IMR-90 (cell line): Measurements from ENCODE around the gene PRADC1. TPM values are rescaled to one million over a fixed set of nuclear protein-coding genes. Genes with fewer than 3 reads are reported as not detected.
A peak's percentile ranks its signal among the peaks of the same experiment; 100 is the strongest.

ENCODE experiments used
- ATAC-seq: fragments of 200-7000 bp; cut with Tn5 transposase; 2 replicates; pipeline ENCODE4 v1.9.1; 2020; ENCODE audit warnings: low read depth, mild to moderate bottlenecking, moderate library complexity
- BruUV-seq: library from RNA; stranded (reverse); fragments of 400-500 nt; replicated peaks from 2 replicates; lab custom pipeline; 2021; lab: Mats Ljungman, UMichigan
- CTCF ChIA-PET: fragments of 300-600 bp; formaldehyde crosslinking; extraction: SDS; loops from one replicate; lab custom pipeline; 2021; ENCODE audit warnings: antibody characterized with exemption; lab: Yijun Ruan, JAX
- POLR2A ChIA-PET: fragments of 300-600 bp; sonication (Branson Sonifier 250); formaldehyde crosslinking; loops from one replicate; lab custom pipeline; 2022; ENCODE audit warnings: antibody characterized with exemption; ENCODE audit not compliant: unreplicated experiment; lab: Charles Lee
- DNase-seq: peaks from one replicate; pipeline ENCODE4 v3.0.0; 2013
- H2AFZ ChIP-seq: replicated peaks from 2 replicates; pipeline ENCODE3; 2013; ENCODE audit warnings: low read length, mild to moderate bottlenecking; ENCODE audit not compliant: poor library complexity
- H2AK5ac ChIP-seq: 2 replicates; pipeline ENCODE4 v1.6.1; 2013; ENCODE audit warnings: low read depth, low read length, inconsistent platforms
- H2AK9ac ChIP-seq: replicated peaks from 2 replicates; pipeline ENCODE3; 2013; ENCODE audit warnings: mild to moderate bottlenecking, low read depth, low read length, moderate library complexity; ENCODE audit not compliant: poor library complexity
- H2BK120ac ChIP-seq: 2 replicates; pipeline ENCODE4 v1.6.1; 2013; ENCODE audit warnings: low read depth, low read length, inconsistent platforms
- H2BK15ac ChIP-seq: 3 replicates; pipeline ENCODE4 v1.6.1; 2013; ENCODE audit warnings: low read depth, low read length, inconsistent platforms
- H2BK20ac ChIP-seq: 2 replicates; pipeline ENCODE4 v1.6.1; 2013; ENCODE audit warnings: low read depth, mild to moderate bottlenecking, inconsistent platforms, low read length, moderate library complexity
- H2BK5ac ChIP-seq: 2 replicates; pipeline ENCODE4 v1.6.1; 2013; ENCODE audit warnings: mild to moderate bottlenecking, low read depth, low read length, inconsistent platforms; ENCODE audit not compliant: poor library complexity, severe bottlenecking
- H3K14ac ChIP-seq: replicated peaks from 2 replicates; pipeline ENCODE4 v1.6.1; 2013; ENCODE audit warnings: low read depth, low read length, inconsistent platforms
- H3K18ac ChIP-seq: 2 replicates; pipeline ENCODE4 v1.6.1; 2013; ENCODE audit warnings: low read depth, low read length, control low read depth
- H3K23ac ChIP-seq: 2 replicates; pipeline ENCODE4 v1.6.1; 2013; ENCODE audit warnings: low read depth, low read length, inconsistent platforms
- H3K27ac ChIP-seq: 2 replicates; pipeline ENCODE4 v1.5.1; 2013; ENCODE audit warnings: mild to moderate bottlenecking, control low read depth, low read length; ENCODE audit not compliant: insufficient read depth
- H3K27me3 ChIP-seq: 2 replicates; pipeline ENCODE4 v1.6.1; 2013; ENCODE audit warnings: low read length; ENCODE audit not compliant: control insufficient read depth, insufficient read depth
- H3K36me3 ChIP-seq: 2 replicates; pipeline ENCODE4 v1.6.1; 2013; ENCODE audit warnings: low read length, mixed read lengths; ENCODE audit not compliant: control insufficient read depth, insufficient read depth
- H3K4ac ChIP-seq: 2 replicates; pipeline ENCODE4 v1.6.1; 2013; ENCODE audit warnings: low read depth, low read length, inconsistent platforms
- H3K4me1 ChIP-seq: 2 replicates; pipeline ENCODE4 v1.6.1; 2013; ENCODE audit warnings: low read length, mixed read lengths; ENCODE audit not compliant: control insufficient read depth, insufficient read depth
- H3K4me2 ChIP-seq: 2 replicates; pipeline ENCODE4 v1.6.1; 2013; ENCODE audit warnings: low read depth, mild to moderate bottlenecking, control low read depth, low read length, moderate library complexity
- H3K4me3 ChIP-seq: 2 replicates; pipeline ENCODE4 v1.5.1; 2013; ENCODE audit warnings: low read depth, mild to moderate bottlenecking, control low read depth, low read length, moderate library complexity; ENCODE audit not compliant: insufficient read depth
- H3K56ac ChIP-seq: 2 replicates; pipeline ENCODE4 v1.6.1; 2013; ENCODE audit warnings: low read length, inconsistent platforms; ENCODE audit not compliant: insufficient read depth; ENCODE audit errors: extremely low read depth
- H3K79me1 ChIP-seq, 2 experiments: 2 replicates each; pipeline ENCODE4 v1.6.1; 2013; ENCODE audit warnings: low read length in 2 of 2, inconsistent platforms in 1 of 2, low read depth in 1 of 2
- H3K9ac ChIP-seq: 2 replicates; pipeline ENCODE4 v1.6.1; 2013; ENCODE audit warnings: low read depth, low read length, control low read depth
- H3K9me1 ChIP-seq: 2 replicates; pipeline ENCODE4 v1.6.1; 2013; ENCODE audit warnings: low read length, inconsistent platforms; ENCODE audit not compliant: insufficient read depth
- H3K9me3 ChIP-seq: 2 replicates; pipeline ENCODE4 v1.6.1; 2013; ENCODE audit warnings: low read length; ENCODE audit not compliant: control insufficient read depth, insufficient read depth
- H4K20me1 ChIP-seq: 2 replicates; pipeline ENCODE4 v1.6.1; 2013; ENCODE audit warnings: low read length, inconsistent platforms; ENCODE audit not compliant: insufficient read depth
- H4K5ac ChIP-seq: 2 replicates; pipeline ENCODE4 v1.6.1; 2013; ENCODE audit warnings: mild to moderate bottlenecking, low read depth, low read length, control low read depth
- H4K8ac ChIP-seq, 2 experiments: 2 replicates each; pipeline ENCODE4 v1.6.1; 2013; ENCODE audit warnings: low read depth in 2 of 2, low read length in 2 of 2, control low read depth in 1 of 2, inconsistent platforms in 1 of 2
- H4K91ac ChIP-seq: 2 replicates; pipeline ENCODE4 v1.6.1; 2013; ENCODE audit warnings: low read depth, low read length, inconsistent platforms; ENCODE audit not compliant: insufficient read depth
- CHD1 ChIP-seq: IDR thresholded peaks from 2 replicates; pipeline ENCODE4 v1.6.1; 2012; ENCODE audit warnings: low read depth, low read length, improper control_type of control experiment
- MAZ ChIP-seq: IDR thresholded peaks from 2 replicates; pipeline ENCODE4 v1.6.1; 2012; ENCODE audit warnings: low read depth, mild to moderate bottlenecking, low read length, improper control_type of control experiment, moderate library complexity, borderline replicate concordance
- NFE2L2 ChIP-seq: fragments of 150-350 bp; IDR thresholded peaks from 2 replicates; pipeline ENCODE4 v1.6.1; 2016; ENCODE audit warnings: low read depth, mild to moderate bottlenecking, low read length
- POLR2A ChIP-seq: IDR thresholded peaks from 2 replicates; pipeline ENCODE4 v1.6.1; 2012; ENCODE audit warnings: mild to moderate bottlenecking, low read depth, low read length
- RAD21 ChIP-seq: IDR thresholded peaks from 2 replicates; pipeline ENCODE4 v1.6.1; 2012; ENCODE audit warnings: low read length, improper control_type of control experiment
- RCOR1 ChIP-seq: IDR thresholded peaks from 2 replicates; pipeline ENCODE4 v1.6.1; 2012; ENCODE audit warnings: mild to moderate bottlenecking, low read length, improper control_type of control experiment; ENCODE audit not compliant: insufficient replicate concordance
- WGBS, 2 experiments: methylation state at CpG; one replicate each; pipeline versions ENCODE4 v1.1.5 to v1.1.7; 2013; ENCODE audit warnings: missing lambda C conversion rate in 2 of 2; ENCODE audit not compliant: insufficient read length in 1 of 2; ENCODE audit errors: extremely low coverage in 2 of 2; 5-methylcytosine and 5-hydroxymethylcytosine counted together
- dilution Hi-C: fragments of 300-500 bp; cut with HindIII; formaldehyde crosslinking; loops from one replicate; pipeline ENCODE4 v1.14.3; 2018; ENCODE audit warnings: low sequenced_read_pairs; ENCODE audit not compliant: unreplicated experiment
- in situ Hi-C: fragments of 300-500 bp; cut with MboI; formaldehyde crosslinking; loops from 3 replicates; pipeline ENCODE4 v1.14.3; 2019; ENCODE audit warnings: low sequenced_read_pairs, inconsistent platforms, mixed read lengths
- intact Hi-C: fragments of 100-400 bp; cut with micrococcal nuclease; formaldehyde crosslinking; loops from 2 replicates; pipeline ENCODE4 v1.10.0; 2022
- polyA plus RNA-seq, 3 experiments: library from polyadenylated mRNA; depleted of rRNA; stranded (reverse); fragments of >200 nt; gene quantifications; 2 replicates each; pipeline ENCODE4 v1.2.3, GENCODE V29; 2012; ENCODE audit warnings: low replicate concordance in 1 of 3
- total RNA-seq: library from RNA; depleted of rRNA; stranded (reverse); fragments of >200 nt; gene quantifications from 2 replicates; pipeline ENCODE4 v1.2.3, GENCODE V29; 2012
- TF ChIP-seq, protein P1 (sequence below): fragments of 150-350 bp; IDR thresholded peaks from 2 replicates; pipeline ENCODE4 v1.6.1; 2017; ENCODE audit warnings: mild to moderate bottlenecking, antibody characterized with exemption, low read length, low read depth

Gene PRADC1
- total and polyA plus RNA-seq, 2 of the 4 experiments (the other 2 are of a cell fraction), result 13.1 to 18.4 TPM

DNA sequence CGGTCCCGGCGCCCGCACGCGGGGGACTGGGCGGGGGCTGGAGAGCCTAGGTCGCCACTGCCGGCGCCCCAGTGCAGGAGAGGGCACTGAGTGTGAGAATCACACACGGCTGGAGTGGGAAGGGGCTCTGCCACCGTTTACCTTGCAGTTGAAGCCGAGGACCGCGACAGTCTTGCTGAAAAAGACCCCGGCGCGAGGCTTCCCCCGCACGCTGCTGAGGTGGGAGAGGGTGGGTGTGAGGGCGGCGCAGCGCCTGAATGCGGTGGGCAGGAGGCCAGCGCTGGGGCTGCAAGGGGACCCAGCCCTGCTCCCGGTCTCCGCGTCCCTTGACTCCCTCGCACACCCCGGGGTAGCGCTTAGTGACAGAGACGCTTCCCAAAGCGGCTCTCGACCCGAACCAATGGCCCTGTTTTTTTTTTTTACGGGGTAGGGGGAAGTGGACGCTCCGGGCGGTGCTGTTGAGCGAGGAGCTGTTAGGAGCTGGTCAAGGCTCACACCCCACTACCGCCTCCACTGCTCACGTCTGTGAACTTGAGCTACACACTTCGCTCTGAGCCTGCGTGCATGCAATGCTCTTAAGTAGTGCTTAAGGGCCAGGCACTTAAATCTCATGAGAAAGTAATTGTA, 29.9 kb downstream of the PRADC1 start:
- ChIA-PET CTCF (interaction anchor here (0.7 kb wide), 1 partner anchor 341 kb away, joined by 3 read pairs; no protein-coding TSS in a partner anchor), POLR2A (no interaction called here)
- Histone ChIP-seq H3K9me1 (no peaks in the 10 kb centered on the region), H3K79me1 (no peaks in the 10 kb centered on the region), H2BK120ac (no peak overlapping the region), H3K9ac (no peak overlapping the region), H2BK20ac (no peak overlapping the region), H3K14ac (no peak overlapping the region), H2BK15ac (no peak overlapping the region), H4K20me1 (no peaks in the 10 kb centered on the region), H4K5ac (no peak overlapping the region), H2AFZ (peak overlapping the region; percentile 11), H3K36me3 (no peaks in the 10 kb centered on the region), H2AK9ac (peak overlapping the region; percentile 28), H3K23ac (no peak overlapping the region), H3K56ac (no peak overlapping the region), H3K4me3 (no peak overlapping the region), H4K8ac (no peak overlapping the region), H4K91ac (no peak overlapping the region), H3K4me2 (no peak overlapping the region), H3K18ac (no peak overlapping the region), H2AK5ac (no peak overlapping the region), H2BK5ac (no peak overlapping the region), H3K9me3 (no peaks in the 10 kb centered on the region), H3K27me3 (peaks cover 57% of the 10 kb centered on the region), H3K4ac (no peak overlapping the region), H3K4me1 (peaks cover 2% of the 10 kb centered on the region; the same call in 1 of the 2 replicates), H3K27ac (no peak overlapping the region)
- DNase-seq (no peak), ATAC-seq (no peak)
- TF ChIP-seq RAD21, result no peak
- TF ChIP-seq, protein P1, sequence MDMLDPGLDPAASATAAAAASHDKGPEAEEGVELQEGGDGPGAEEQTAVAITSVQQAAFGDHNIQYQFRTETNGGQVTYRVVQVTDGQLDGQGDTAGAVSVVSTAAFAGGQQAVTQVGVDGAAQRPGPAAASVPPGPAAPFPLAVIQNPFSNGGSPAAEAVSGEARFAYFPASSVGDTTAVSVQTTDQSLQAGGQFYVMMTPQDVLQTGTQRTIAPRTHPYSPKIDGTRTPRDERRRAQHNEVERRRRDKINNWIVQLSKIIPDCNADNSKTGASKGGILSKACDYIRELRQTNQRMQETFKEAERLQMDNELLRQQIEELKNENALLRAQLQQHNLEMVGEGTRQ, result no peak
- TF ChIP-seq POLR2A, result no peak
- no peak for TF ChIP-seq MAZ
- no peak for TF ChIP-seq NFE2L2
- TF ChIP-seq CHD1, result no peak
- TF ChIP-seq RCOR1, result no peak
- intact Hi-C loops, result no loop called here
- BruUV-seq, result no TSS peak
- dilution Hi-C loops, result no loop called here
- in situ Hi-C loops, result no loop called here
- 0% methylated on average over 3 of the region's 44 CpGs; no CpG with 5 or more reads in 1 of the 2 experiments for WGBS, 2 experiments
